ENCODE measurements around the gene NUCB1.
A peak's percentile ranks its signal among the peaks of the same experiment; 100 is the strongest.
"Not testable (repeated sequence)": the region's sequence is repeated elsewhere in the genome, so short reads cannot be mapped to it uniquely, and the experiment has no call there.

The NUCB1 gene

GRCh38 chr19:48874303-48875135, 25.6 kb upstream of the NUCB1 start:
- no peak for DNase-seq

GRCh38 chr19:48876043-48876981, 23.8 kb upstream of the NUCB1 start:
- not testable (repeated sequence) for DNase-seq

- no peak for DNase-seq
These were observed 22.3 kb upstream of the NUCB1 start for GRCh38 chr19:48877855-48878195.

GRCh38 chr19:48878196-48879024, 21.7 kb upstream of the NUCB1 start:
- DNase-seq, result peak; percentile 88

GRCh38 chr19:48879025-48879637, 21.0 kb upstream of the NUCB1 start:
- no peak for DNase-seq

- not testable (repeated sequence) for DNase-seq
These were observed 20.4 kb upstream of the NUCB1 start for GRCh38 chr19:48879696-48880095.

GRCh38 chr19:48881741-48882657, 18.1 kb upstream of the NUCB1 start:
- no peak for DNase-seq

GRCh38 chr19:48883726-48884125, 16.4 kb upstream of the NUCB1 start:
- no peak for DNase-seq

GRCh38 chr19:48887861-48888612, 12.1 kb upstream of the NUCB1 start:
- no peak for DNase-seq

- not testable (repeated sequence) for DNase-seq
These were observed 10.6 kb upstream of the NUCB1 start for GRCh38 chr19:48889496-48889895.

- no peak for DNase-seq
These were observed 9.6 kb upstream of the NUCB1 start for GRCh38 chr19:48890551-48890950.

- no peak for DNase-seq
These were observed 4.9 kb upstream of the NUCB1 start for GRCh38 chr19:48895226-48895625.

GRCh38 chr19:48896191-48896720, 3.9 kb upstream of the NUCB1 start:
- no peak for DNase-seq

- no peak for DNase-seq
These were observed 2.9 kb upstream of the NUCB1 start for GRCh38 chr19:48897181-48897580.

GRCh38 chr19:48899386-48899749, 744 bp upstream of the NUCB1 start:
- DNase-seq, result not testable (repeated sequence)

GRCh38 chr19:48900477-48901406, 630 bp downstream of the NUCB1 start:
- DNase-seq, result no peak

- not testable (repeated sequence) for DNase-seq
These were observed 2.2 kb downstream of the NUCB1 start for GRCh38 chr19:48902291-48902690.

GRCh38 chr19:48903788-48904187, 3.7 kb downstream of the NUCB1 start:
- DNase-seq, result not testable (repeated sequence)

GRCh38 chr19:48905664-48906063, 5.6 kb downstream of the NUCB1 start:
- DNase-seq, result no peak

Data from GF-D8 (cell line).